ENCODE results near the gene DCST1. TPM values are rescaled to one million over a fixed set of nuclear protein-coding genes. Genes with fewer than 3 reads are reported as not detected.

Gene DCST1
- total RNA-seq, 2 donors from 2014 or later, result not detected

DNA sequence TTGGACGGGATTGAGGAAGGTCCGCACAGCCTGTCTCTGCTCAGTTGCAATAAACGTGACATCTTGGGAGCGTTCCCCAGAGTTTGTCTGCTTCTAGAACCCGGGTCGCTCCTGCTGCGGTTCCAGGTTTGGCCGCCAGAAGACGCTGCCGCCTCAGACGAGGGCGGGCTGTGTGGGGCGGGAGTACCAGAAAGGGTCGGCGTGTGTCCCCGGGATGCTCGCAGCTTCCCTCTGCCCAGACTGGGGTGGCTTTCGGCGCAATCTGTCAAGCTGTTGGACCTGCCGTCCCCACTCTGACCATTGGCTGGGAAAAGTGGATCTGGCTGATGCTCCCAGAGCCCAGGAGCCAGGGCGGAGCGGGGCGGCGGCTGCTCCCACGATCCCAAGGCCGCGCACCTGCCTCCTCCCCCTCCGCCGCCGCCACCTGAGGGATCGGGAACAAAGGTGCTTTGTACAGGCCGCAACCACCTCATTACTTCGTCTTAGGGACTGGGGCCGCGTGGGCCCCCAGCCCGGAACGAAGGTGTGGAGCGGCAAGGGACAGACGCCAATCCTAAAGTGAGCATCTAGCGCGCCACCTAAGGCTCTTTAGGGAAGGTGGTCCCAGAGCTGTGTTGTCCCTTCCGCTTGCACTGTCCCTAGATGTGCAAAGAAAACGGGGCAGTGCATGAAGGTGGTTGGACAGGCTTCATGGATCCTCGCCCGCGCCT, 29.2 kb downstream of the DCST1 start:
- H3K4me1 ChIP-seq, result peaks cover 35% of the 10 kb centered on the region
- peak; percentile 69 to 75 (median 72) for DNase-seq
- peak; percentile 60 for ATAC-seq
- H3K27ac ChIP-seq, result peak overlapping the region in 3 of 4 donors; percentile 59 to 84 (median 76)
- intact Hi-C loops (cut with DNase I), result no loop called here
- TF ChIP-seq POLR2A (IDR thresholded peaks at IDR 0.05), result no peak
- TF ChIP-seq, protein P1, sequence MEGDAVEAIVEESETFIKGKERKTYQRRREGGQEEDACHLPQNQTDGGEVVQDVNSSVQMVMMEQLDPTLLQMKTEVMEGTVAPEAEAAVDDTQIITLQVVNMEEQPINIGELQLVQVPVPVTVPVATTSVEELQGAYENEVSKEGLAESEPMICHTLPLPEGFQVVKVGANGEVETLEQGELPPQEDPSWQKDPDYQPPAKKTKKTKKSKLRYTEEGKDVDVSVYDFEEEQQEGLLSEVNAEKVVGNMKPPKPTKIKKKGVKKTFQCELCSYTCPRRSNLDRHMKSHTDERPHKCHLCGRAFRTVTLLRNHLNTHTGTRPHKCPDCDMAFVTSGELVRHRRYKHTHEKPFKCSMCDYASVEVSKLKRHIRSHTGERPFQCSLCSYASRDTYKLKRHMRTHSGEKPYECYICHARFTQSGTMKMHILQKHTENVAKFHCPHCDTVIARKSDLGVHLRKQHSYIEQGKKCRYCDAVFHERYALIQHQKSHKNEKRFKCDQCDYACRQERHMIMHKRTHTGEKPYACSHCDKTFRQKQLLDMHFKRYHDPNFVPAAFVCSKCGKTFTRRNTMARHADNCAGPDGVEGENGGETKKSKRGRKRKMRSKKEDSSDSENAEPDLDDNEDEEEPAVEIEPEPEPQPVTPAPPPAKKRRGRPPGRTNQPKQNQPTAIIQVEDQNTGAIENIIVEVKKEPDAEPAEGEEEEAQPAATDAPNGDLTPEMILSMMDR (IDR thresholded peaks at IDR 0.05), result peak; percentile 36 to 81 (median 71)
- peak overlapping the region in 1 of 2 donors; percentile 7 for H3K4me3 ChIP-seq
- H3K36me3 ChIP-seq (replicated peaks in 1 of 2; ENCODE audit: insufficient read depth in 1 of 2, low read depth in 2 of 2), result no peaks in the 10 kb centered on the region
- WGBS, 2 donors, result 4 to 9% methylated on average over 5 to 46 of the region's 46 CpGs
- no peaks in the 10 kb centered on the region for H3K9me3 ChIP-seq
- H3K27me3 ChIP-seq, result no peaks in the 10 kb centered on the region

DNA sequence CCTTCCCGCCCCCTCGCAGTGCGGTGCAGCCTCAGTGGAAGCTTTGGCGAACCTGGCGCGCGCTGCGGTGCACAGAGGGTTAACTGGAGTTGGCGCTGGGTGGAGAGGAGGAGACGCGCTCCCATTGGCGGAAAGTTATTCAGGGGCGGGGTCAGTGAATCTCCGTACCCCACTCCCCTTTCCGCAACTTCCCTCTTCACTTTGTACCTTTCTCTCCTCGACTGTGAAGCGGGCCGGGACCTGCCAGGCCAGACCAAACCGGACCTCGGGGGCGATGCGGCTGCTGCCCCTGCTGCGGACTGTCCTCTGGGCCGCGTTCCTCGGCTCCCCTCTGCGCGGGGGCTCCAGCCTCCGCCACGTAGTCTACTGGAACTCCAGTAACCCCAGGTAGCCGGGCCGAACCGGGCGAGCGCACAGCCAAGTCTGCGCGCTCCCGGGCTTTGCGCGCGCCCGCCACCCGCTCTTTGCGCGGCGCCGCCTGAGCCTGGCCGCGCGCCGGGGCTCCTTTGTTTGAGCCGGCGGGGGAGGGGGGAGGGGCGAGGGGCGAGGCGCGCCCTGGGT, 30.0 kb downstream of the DCST1 start, which contains the start of gene EFNA4:
EFNA4 (plus strand) TSS at position 191 of the 561 bp plus-strand sequence; CDS start at position 275, 84 bp downstream.
- H3K36me3 ChIP-seq (replicated peaks in 1 of 2; ENCODE audit: insufficient read depth in 1 of 2, low read depth in 2 of 2), result no peaks in the 10 kb centered on the region
- peak; percentile 26 to 71 (median 67) for TF ChIP-seq POLR2A (IDR thresholded peaks at IDR 0.05)
- TF ChIP-seq, protein P1 (IDR thresholded peaks at IDR 0.05), result no peak
- intact Hi-C loops (cut with DNase I), result no loop called here
- ATAC-seq, result peak; percentile 90
- 0% methylated on average over 13 to 56 of the region's 57 CpGs for WGBS, 2 donors
- H3K27me3 ChIP-seq, result no peaks in the 10 kb centered on the region
- peak within 1 kb of the TSS; percentile 49 to 56 for H3K4me3 ChIP-seq
- peak within 1 kb of the TSS; percentile 59 to 84 (median 76) for H3K27ac ChIP-seq
- peak; percentile 85 to 89 (median 86) for DNase-seq
- no peaks in the 10 kb centered on the region for H3K9me3 ChIP-seq
- peaks cover 35% of the 10 kb centered on the region for H3K4me1 ChIP-seq

DNA sequence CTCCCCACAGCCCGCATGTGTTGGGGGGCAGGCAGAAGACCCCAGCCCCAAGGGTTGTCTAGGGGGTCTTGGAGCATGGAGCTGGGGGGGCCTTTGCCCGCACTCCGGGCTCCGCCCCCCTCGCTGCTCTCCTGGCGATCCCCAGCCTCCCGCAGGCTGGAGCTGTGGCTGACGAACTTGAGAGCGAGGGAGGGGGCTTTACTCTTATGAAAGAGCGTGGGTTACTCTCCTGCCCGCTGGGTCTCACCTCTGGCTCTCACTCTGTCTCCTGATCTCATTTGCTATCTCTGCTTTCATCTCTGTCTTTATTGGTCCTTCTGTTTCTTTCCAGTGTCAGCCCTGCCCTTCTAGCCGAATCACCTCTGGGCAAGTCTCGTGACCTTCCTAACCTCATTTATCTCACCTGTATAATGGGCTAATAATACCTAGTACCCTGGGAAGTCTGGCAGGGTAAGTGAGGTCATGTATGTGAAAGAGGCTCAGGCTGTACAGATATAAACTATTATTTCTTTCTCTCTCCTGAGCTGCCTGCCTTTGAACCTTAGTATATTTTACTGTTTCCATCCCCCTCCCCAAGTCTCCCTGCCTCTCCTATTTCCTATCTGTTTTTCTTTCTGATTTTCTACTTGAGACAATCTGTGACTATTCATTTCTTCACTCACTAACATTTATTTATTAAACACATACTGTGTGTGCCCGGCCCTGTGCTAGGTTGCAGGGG, 30.6 kb downstream of the DCST1 start:
- TF ChIP-seq, protein P1 (IDR thresholded peaks at IDR 0.05), result no peak
- TF ChIP-seq POLR2A (IDR thresholded peaks at IDR 0.05), result no peak
- Histone ChIP-seq H3K4me3 (peak overlapping the region; percentile 49 to 56), H3K9me3 (no peaks in the 10 kb centered on the region), H3K27me3 (no peaks in the 10 kb centered on the region), H3K36me3 (replicated peaks in 1 of 2; ENCODE audit: insufficient read depth in 1 of 2, low read depth in 2 of 2) (no peaks in the 10 kb centered on the region), H3K27ac (peak overlapping the region; percentile 59 to 84 (median 76)), H3K4me1 (peaks cover 35% of the 10 kb centered on the region)
- ATAC-seq, result peak; percentile 7
- intact Hi-C loops (cut with DNase I), result no loop called here
- DNase-seq, result peak in 2 of 4 donors; percentile 33 to 44
- 7 to 11% methylated on average over 7 to 14 of the region's 14 CpGs for WGBS, 2 donors

DNA sequence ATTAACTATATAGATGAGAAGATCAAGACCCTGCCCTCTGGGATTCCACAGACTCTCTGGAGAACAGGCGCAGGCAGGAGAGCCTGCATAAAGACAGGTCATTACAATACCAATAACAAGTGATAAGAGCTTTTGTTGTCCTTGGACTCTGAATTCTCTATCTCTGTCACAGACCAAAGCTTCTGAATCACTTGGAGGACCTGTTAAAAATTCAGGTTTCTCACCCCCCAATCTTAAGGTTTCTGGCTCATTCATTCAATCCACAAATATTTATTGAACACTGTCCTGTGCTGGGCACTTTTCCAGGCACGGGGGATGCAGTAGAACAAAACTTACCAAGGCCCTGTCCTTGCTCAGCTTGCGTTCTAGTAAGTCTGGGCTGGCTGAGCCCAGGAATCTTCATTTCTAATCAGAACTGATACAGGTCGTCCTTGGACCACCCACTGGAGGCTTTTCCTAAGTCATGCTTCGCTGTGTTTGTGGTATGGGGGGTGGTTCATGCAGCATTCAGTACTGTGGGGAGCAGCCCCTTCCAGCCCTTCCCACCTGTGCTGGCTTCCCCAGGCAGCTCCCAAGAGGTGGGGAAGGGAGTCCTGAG, 31.3 kb downstream of the DCST1 start:
- Histone ChIP-seq H3K9me3 (no peaks in the 10 kb centered on the region), H3K36me3 (replicated peaks in 1 of 2; ENCODE audit: insufficient read depth in 1 of 2, low read depth in 2 of 2) (no peaks in the 10 kb centered on the region), H3K27me3 (no peaks in the 10 kb centered on the region), H3K4me1 (peaks cover 37% of the 10 kb centered on the region), H3K4me3 (no peak overlapping the region), H3K27ac (no peak overlapping the region)
- intact Hi-C loops (cut with DNase I), result no loop called here
- DNase-seq (no peak), ATAC-seq (no peak)
- TF ChIP-seq POLR2A (IDR thresholded peaks at IDR 0.05), result no peak
- TF ChIP-seq, protein P1 (IDR thresholded peaks at IDR 0.05), result no peak
- 38 to 42% methylated on average over 5 of the region's 5 CpGs for WGBS, 2 donors

Measured in body of pancreas (tissue), 4 donors.